Measurements from ENCODE around the gene CLDN20. TPM values are rescaled to one million over a fixed set of nuclear protein-coding genes. Genes with fewer than 3 reads are reported as not detected.
A peak's percentile ranks its signal among the peaks of the same experiment; 100 is the strongest.

CLDN20 gene
- total and polyA plus RNA-seq, 2 of the 4 experiments (the other 2 are of a cell fraction), result not detected

- Histone ChIP-seq H2BK15ac (ENCODE audit: low read depth, low read length) (no peak overlapping the region), H3K27me3 (ENCODE audit: control insufficient read depth, insufficient read depth, low read length) (no peaks in the 10 kb centered on the region), H2AK9ac (replicated peaks; ENCODE audit: low read depth, low read length, poor library complexity) (no peak overlapping the region), H3K4me2 (ENCODE audit: low read depth, low read length) (no peak overlapping the region), H3K27ac (ENCODE audit: insufficient read depth, low read length) (no peak overlapping the region), H4K5ac (ENCODE audit: low read depth, low read length) (no peak overlapping the region), H3K9me3 (ENCODE audit: control insufficient read depth, insufficient read depth, low read length) (no peaks in the 10 kb centered on the region), H3K4me3 (ENCODE audit: insufficient read depth, low read depth, low read length) (no peak overlapping the region), H4K8ac (ENCODE audit: low read depth in 2 of 2, low read length in 2 of 2) (peak overlapping the region in 1 of 2 experiments; percentile 46; a peak in 1 of 4 replicates), H3K18ac (ENCODE audit: low read depth, low read length) (no peak overlapping the region), H3K36me3 (ENCODE audit: control insufficient read depth, insufficient read depth, low read length) (peaks cover 6% of the 10 kb centered on the region), H3K9me1 (ENCODE audit: insufficient read depth, low read length) (peaks cover 11% of the 10 kb centered on the region; the same call in 1 of the 2 replicates), H3K14ac (replicated peaks; ENCODE audit: low read depth, low read length) (no peak overlapping the region), H2BK5ac (ENCODE audit: low read depth, low read length, poor library complexity, severe bottlenecking) (no peak overlapping the region), H3K9ac (ENCODE audit: low read depth, low read length) (no peak overlapping the region), H2AK5ac (ENCODE audit: low read depth, low read length) (no peak overlapping the region; the same call in 1 of the 2 replicates), H3K4me1 (ENCODE audit: control insufficient read depth, insufficient read depth, low read length) (peaks cover 4% of the 10 kb centered on the region; the same call in 1 of the 2 replicates), H2AFZ (replicated peaks; ENCODE audit: low read length, poor library complexity) (no peak overlapping the region), H3K56ac (ENCODE audit: extremely low read depth, insufficient read depth, low read length) (no peak overlapping the region), H4K20me1 (ENCODE audit: insufficient read depth, low read length) (no peaks in the 10 kb centered on the region), H4K91ac (ENCODE audit: insufficient read depth, low read depth, low read length) (no peak overlapping the region), H3K4ac (ENCODE audit: low read depth, low read length) (peak overlapping the region; percentile 79), H3K23ac (ENCODE audit: low read depth, low read length) (no peak overlapping the region), H3K79me1 (ENCODE audit: low read depth in 1 of 2, low read length in 2 of 2) (0 out of 4 replicates have a peak, but pooled peaks cover 0 to 3% of the 10 kb centered on the region in 2 experiments), H2BK120ac (ENCODE audit: low read depth, low read length) (no peak overlapping the region), H2BK20ac (ENCODE audit: low read depth, low read length) (peak overlapping the region; percentile 34; the same call in 1 of the 2 replicates)
- DNase-seq (peak; percentile 77), ATAC-seq (ENCODE audit: low read depth) (peak; percentile 86)
- CTCF ChIA-PET, result interaction anchor here (0.7 to 2.1 kb wide), 7 partner anchors 18 to 573 kb away, joined by 3 to 15 read pairs (median 5); no protein-coding TSS in a partner anchor
- BruUV-seq (replicated peaks), result no TSS peak
- in situ Hi-C loops (cut with MboI; ENCODE audit: low sequenced_read_pairs), result loop anchor here (5.0 to 10.0 kb wide), 2 partner anchors 71 to 574 kb away; no protein-coding TSS in a partner anchor
- dilution Hi-C loops (cut with HindIII; ENCODE audit: low sequenced_read_pairs, unreplicated experiment), result no loop called here
- intact Hi-C loops (cut with micrococcal nuclease), result loop anchor here (1.0 to 2.0 kb wide), 4 partner anchors 71 to 574 kb away; no protein-coding TSS in a partner anchor
- WGBS, 2 experiments (ENCODE audit: extremely low coverage in 2 of 2, insufficient read length in 1 of 2), result 92% methylated on average over 7 of the region's 30 CpGs; no CpG with 5 or more reads in 1 of the 2 experiments
- POLR2A ChIA-PET (ENCODE audit: unreplicated experiment), result no interaction called here
- no peak for TF ChIP-seq MAFK (IDR thresholded peaks at IDR 0.05; ENCODE audit: low read depth, low read length)
- TF ChIP-seq MAZ (IDR thresholded peaks at IDR 0.05; ENCODE audit: borderline replicate concordance, low read depth, low read length), result no peak
- TF ChIP-seq BHLHE40 (IDR thresholded peaks at IDR 0.05; ENCODE audit: low read depth, low read length), result no peak
- no peak for TF ChIP-seq CHD1 (IDR thresholded peaks at IDR 0.05; ENCODE audit: low read depth, low read length)
- TF ChIP-seq SMC3 (IDR thresholded peaks at IDR 0.05; ENCODE audit: low read depth, low read length), result peak; percentile 90
- TF ChIP-seq CEBPB (IDR thresholded peaks at IDR 0.05; ENCODE audit: low read depth, low read length), result no peak
- no peak for TF ChIP-seq FOS (IDR thresholded peaks at IDR 0.05; ENCODE audit: low read depth, low read length)
- TF ChIP-seq RAD21 (IDR thresholded peaks at IDR 0.05; ENCODE audit: low read length), result peak; percentile 87
- no peak for TF ChIP-seq MXI1 (IDR thresholded peaks at IDR 0.05; ENCODE audit: borderline replicate concordance, low read depth, low read length)
- TF ChIP-seq CTCF (conservative IDR thresholded peaks at IDR 0.05; ENCODE audit: low read depth, low read length), result peak; percentile 79
- TF ChIP-seq ELK1 (IDR thresholded peaks at IDR 0.05; ENCODE audit: borderline replicate concordance, low read depth, low read length), result no peak
- no peak for TF ChIP-seq POLR2A (IDR thresholded peaks at IDR 0.05; ENCODE audit: low read depth, low read length)
- TF ChIP-seq RFX5 (IDR thresholded peaks at IDR 0.05; ENCODE audit: low read depth, low read length), result no peak
These were observed 15.5 kb upstream of the CLDN20 start for GRCh38 chr6:155248008-155249001.

Measured in IMR-90 (cell line).